ENCODE data around the gene KCNMA1. TPM values are rescaled to one million over a fixed set of nuclear protein-coding genes. Genes with fewer than 3 reads are reported as not detected.

The KCNMA1 gene
- total and polyA plus RNA-seq, 10 of the 15 experiments (the other 5 are each of a cell fraction or from before 2014, with no cell fraction given): 8.5 to 77.0 (median 21.3) TPM

DNA sequence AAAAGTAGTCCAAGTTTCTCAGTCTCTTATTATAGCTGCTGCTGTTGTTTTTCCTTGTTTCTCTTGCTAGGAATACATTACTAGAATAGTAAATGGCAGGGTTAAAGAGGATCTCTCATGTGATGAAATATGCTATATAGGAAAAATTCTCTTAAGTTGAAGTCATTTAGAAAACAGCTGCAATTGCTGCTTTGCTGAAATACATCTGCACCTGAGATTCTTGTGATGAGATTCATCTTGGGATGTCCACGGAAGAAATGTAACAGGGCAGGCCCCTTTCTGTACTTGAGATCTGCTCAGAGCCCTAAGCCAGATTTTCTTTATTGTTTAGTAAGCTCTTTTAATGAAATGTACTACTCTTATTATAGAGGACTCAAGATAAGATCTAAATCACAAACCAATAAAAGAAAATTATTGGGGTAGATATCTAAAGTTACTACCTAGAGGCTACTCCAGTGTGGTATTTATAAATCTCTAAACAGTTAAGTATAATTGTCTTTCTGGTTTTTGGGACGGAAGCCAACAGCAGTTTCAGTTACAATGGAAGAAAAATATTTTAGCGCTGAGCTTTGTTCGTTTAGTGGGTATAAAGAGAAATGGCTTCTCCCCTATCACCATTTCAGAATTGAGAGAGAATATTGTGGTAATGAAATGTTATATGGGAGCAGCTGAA is 701.5 kb downstream of the KCNMA1 start:
- no peak overlapping the region for H2AFZ ChIP-seq (ENCODE audit: control insufficient read depth, low read depth, low read length)
- no peaks in the 10 kb centered on the region for H3K36me3 ChIP-seq (ENCODE audit: control insufficient read depth in 2 of 2, insufficient read depth in 2 of 2, low read length in 1 of 2)
- DNase-seq (ENCODE audit: low read depth, low spot score): no peak
- H3K4me1 ChIP-seq (ENCODE audit: control insufficient read depth, insufficient read depth, low read length): no peaks in the 10 kb centered on the region
- no peak for TF ChIP-seq RELB (IDR thresholded peaks at IDR 0.05; ENCODE audit: low read depth)
- no peak for TF ChIP-seq PML (IDR thresholded peaks at IDR 0.05; ENCODE audit: low read length)
- no peak for TF ChIP-seq CBFB (IDR thresholded peaks at IDR 0.05; ENCODE audit: low read depth)
- no peak for TF ChIP-seq MXI1 (IDR thresholded peaks at IDR 0.05; ENCODE audit: low read depth, low read length)
- no peak for TF ChIP-seq MEF2B (IDR thresholded peaks at IDR 0.05; ENCODE audit: partially characterized antibody, poor library complexity, severe bottlenecking)
- TF ChIP-seq SMC3 (IDR thresholded peaks at IDR 0.05; ENCODE audit: borderline replicate concordance, low read length): no peak
- TF ChIP-seq MYC (IDR thresholded peaks at IDR 0.05; ENCODE audit: insufficient read depth, insufficient read length, insufficient replicate concordance, low read length, severe bottlenecking): no peak
- TF ChIP-seq SUZ12 (IDR thresholded peaks at IDR 0.05; ENCODE audit: unreplicated experiment): no peak
- no peak for TF ChIP-seq ZBTB33 (IDR thresholded peaks at IDR 0.05)
- no peak for TF ChIP-seq NFYB (IDR thresholded peaks at IDR 0.05; ENCODE audit: insufficient read depth, low read depth, low read length)
- no peak overlapping the region for H3K9ac ChIP-seq (ENCODE audit: control insufficient read depth, insufficient read depth, low read length)
- ChIA-PET SMC1A (ENCODE audit: uncharacterized antibody, unreplicated experiment) (interaction anchor here (1.1 kb wide), 1 partner anchor 9 kb away, joined by 3 read pairs; no protein-coding TSS in a partner anchor), CTCF (interaction anchor here (1.1 kb wide), 1 partner anchor 13 kb away, joined by 3 read pairs; no protein-coding TSS in a partner anchor), POLR2A (no interaction called here), RAD21 (ENCODE audit: unreplicated experiment) (no interaction called here)
- no peak overlapping the region for H3K4me3 ChIP-seq
- no peak overlapping the region for H3K4me2 ChIP-seq (ENCODE audit: control insufficient read depth, insufficient read depth)
- 65% methylated on average over 4 of the region's 4 CpGs for WGBS (ENCODE audit: insufficient coverage, insufficient replicate concordance, low lambda C conversion rate, missing lambda C conversion rate)
- H3K79me2 ChIP-seq (ENCODE audit: control insufficient read depth, insufficient read depth, low read length): no peaks in the 10 kb centered on the region
- H4K20me1 ChIP-seq (ENCODE audit: control insufficient read depth, insufficient read depth): no peaks in the 10 kb centered on the region
- no peaks in the 10 kb centered on the region for H3K27me3 ChIP-seq (replicated peaks in 1 of 2; ENCODE audit: control insufficient read depth in 2 of 2, insufficient read depth in 2 of 2, low read length in 1 of 2)
- FAIRE-seq: no peak
- no peaks in the 10 kb centered on the region for H3K9me3 ChIP-seq (replicated peaks; ENCODE audit: control insufficient read depth, insufficient read depth, low read length)
- no peak for ATAC-seq
- intact Hi-C loops (cut with micrococcal nuclease; ENCODE audit: unreplicated experiment) (no loop called here), in situ Hi-C loops (cut with MboI) (no loop called here)
- H3K27ac ChIP-seq (ENCODE audit: control insufficient read depth, insufficient read depth): no peak overlapping the region
- BruUV-seq (replicated peaks): no TSS peak
